Measurements from ENCODE around the gene CDC42BPA. TPM values are rescaled to one million over a fixed set of nuclear protein-coding genes. Genes with fewer than 3 reads are reported as not detected.

Gene CDC42BPA
- total RNA-seq, 1 donor from 2014 or later: 75.0 TPM

- no peak for DNase-seq
These were observed 339.7 kb downstream of the CDC42BPA start for GRCh38 chr1:226978432-226979114.

- DNase-seq: no peak
These were observed 340.5 kb downstream of the CDC42BPA start for GRCh38 chr1:226977643-226978431.

GRCh38 chr1:226976978-226977642, 341.2 kb downstream of the CDC42BPA start:
- DNase-seq: no peak

- no peak for DNase-seq
These were observed 341.9 kb downstream of the CDC42BPA start for GRCh38 chr1:226976276-226976977.

- no peak for DNase-seq
These were observed 342.7 kb downstream of the CDC42BPA start for GRCh38 chr1:226975259-226976250.

- no peak for DNase-seq
These were observed 343.6 kb downstream of the CDC42BPA start for GRCh38 chr1:226974544-226975258.

- DNase-seq: peak; percentile 64
These were observed 344.3 kb downstream of the CDC42BPA start for GRCh38 chr1:226973898-226974543.

GRCh38 chr1:226973371-226973897, 344.9 kb downstream of the CDC42BPA start:
- DNase-seq: peak; percentile 85

- no peak for DNase-seq
These were observed 345.4 kb downstream of the CDC42BPA start for GRCh38 chr1:226972931-226973330.

- no peak for DNase-seq
These were observed 346.5 kb downstream of the CDC42BPA start for GRCh38 chr1:226971765-226972164.

GRCh38 chr1:226967665-226968064, 350.6 kb downstream of the CDC42BPA start:
- no peak for DNase-seq

GRCh38 chr1:226966683-226967082, 351.6 kb downstream of the CDC42BPA start:
- DNase-seq: no peak

- no peak for DNase-seq
These were observed 352.5 kb downstream of the CDC42BPA start for GRCh38 chr1:226965581-226966440.

GRCh38 chr1:226964611-226965486, 353.4 kb downstream of the CDC42BPA start:
- no peak for DNase-seq

- no peak for DNase-seq
These were observed 354.2 kb downstream of the CDC42BPA start for GRCh38 chr1:226964068-226964425.

GRCh38 chr1:226962421-226963391, 355.6 kb downstream of the CDC42BPA start:
- DNase-seq: no peak

All from tongue (tissue), 2 donors.